Superior temporal gyrus (tissue), 1 donor: ENCODE results near the gene NRG3.

Experiments
- DNase-seq: peaks from one replicate; pipeline ENCODE4 v3.0.0-alpha.2; 2016; ENCODE audit errors: extremely low spot score

Gene NRG3

DNA sequence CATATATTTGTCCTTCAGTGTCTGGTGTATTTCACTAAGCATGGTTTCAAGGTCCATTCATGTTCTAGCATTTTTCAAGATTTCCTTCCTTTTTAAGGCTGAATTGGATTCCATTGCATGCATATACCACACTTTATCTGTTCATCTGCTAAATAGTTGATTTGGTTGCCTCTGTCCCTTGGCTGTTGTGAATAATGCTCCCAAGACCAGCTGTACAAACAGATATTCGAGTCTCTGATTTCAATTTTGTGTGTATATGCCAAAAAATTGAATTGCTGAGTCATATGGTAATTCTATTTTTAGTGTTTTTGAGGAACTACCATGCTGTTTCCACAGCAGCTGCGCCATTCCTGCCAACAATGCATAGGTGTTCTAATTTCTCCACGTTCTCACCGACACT, 216.4 kb downstream of the NRG3 start:
- DNase-seq: no peak

DNA sequence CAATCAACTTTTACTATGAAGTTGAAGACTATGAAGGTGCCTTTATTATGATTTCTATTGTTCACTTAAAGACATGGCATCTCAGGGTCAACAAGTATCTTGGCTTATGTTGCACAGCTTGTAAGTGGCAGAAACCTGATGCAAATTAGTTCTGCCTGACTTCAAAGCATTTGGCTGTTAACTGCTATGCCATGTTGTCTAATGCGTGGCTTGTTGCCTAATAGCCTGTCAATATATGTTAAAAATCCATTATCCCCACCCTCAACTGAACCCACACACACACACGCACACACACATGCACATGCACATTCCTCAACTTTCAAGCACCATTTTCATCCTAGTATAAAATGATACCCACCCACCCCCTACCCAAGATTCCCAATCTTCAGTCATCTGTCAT, 217.1 kb downstream of the NRG3 start:
- no peak for DNase-seq

DNA sequence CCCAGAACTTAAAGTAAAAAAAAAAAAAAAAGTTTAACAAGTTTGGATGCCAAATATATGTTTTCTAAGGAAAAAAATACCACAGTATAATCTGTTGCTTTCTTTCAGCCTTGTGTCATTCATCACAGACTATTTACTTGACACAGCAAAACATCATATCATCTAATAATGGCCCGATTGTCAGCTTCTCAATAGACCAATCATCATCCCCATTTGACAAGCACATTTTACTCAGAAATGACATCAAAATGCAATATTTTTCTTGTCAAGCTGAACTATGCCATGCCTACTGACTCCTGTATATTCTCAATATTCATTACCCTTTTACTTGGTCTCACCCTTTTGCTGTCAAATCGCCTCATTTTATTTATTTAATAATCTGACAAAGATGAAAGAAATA, 249.7 kb downstream of the NRG3 start:
- no peak for DNase-seq

DNA sequence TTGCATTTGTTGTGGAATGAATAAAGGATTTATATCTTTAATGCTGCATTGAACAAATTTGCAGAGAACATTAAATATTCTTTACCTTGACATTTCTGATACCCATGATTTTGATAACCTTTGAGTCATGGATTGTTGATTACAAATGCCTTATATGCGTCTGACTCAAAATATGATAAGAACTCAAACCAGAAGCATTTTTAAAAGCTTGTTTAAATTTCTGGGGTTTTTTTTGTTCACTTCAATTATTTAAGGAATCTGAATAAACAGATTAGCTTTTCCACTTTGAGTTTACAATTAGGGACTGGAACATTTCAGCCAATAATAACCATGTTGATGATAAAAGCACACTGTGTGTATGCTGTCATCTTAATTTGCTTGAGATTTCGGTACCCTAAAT, 253.5 kb downstream of the NRG3 start:
- no peak for DNase-seq

DNA sequence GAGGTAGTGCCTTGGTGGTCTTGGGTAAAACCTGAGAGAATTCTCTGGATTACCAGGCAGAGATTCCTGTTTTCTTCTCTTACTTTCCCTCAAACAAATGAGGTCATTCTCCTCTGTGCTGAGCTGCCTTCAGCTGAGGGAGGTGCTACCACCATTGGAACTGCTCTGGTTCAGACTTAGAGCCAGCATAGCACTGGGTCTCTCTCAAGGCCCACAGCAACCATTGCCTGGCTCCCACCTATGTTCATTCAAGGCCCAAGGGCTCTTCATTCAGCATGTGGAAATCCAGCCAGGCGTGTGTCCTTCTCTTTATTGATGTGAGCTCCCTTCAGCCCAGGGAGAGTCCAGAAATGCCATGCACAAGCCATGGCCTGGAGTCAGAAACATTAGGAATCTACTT, 261.1 kb downstream of the NRG3 start:
- no peak for DNase-seq

DNA sequence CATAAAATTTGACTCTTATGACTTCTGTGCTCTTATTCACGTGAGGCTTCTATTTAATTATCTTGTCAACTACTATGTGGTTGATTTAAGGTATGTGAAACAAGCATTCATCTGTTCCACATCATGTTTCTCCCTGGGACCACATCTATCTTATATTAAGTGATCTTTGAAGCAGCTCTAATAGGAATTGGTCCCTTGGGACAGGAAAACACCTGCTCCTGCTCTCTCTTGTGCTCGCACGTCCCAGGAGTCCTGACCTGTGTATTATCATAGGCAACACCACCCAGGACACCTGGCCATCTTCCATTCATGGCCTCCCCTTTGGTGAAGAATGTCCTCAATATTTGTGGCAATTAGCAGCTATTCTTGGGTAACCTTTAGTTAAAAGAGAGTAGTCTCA, 269.2 kb downstream of the NRG3 start:
- no peak for DNase-seq

DNA sequence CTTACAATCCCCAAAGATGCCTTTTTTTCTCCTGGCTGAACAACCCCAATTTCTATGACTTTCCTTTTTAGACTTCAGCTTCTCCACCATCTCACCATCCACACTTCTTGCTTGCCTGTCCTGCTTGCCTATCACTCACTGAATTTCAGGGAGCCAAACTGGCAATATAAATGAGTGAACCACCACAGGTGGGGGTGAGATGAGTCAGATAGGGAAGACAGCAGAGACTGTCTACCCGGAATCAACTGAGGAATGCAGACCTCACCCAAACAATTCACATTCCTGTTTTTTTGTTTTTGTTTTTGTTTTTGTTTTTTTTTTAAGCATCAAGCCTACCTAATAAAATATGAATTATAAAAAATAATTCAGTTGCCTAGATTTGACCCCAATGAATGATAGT, 273.8 kb downstream of the NRG3 start:
- no peak for DNase-seq

DNA sequence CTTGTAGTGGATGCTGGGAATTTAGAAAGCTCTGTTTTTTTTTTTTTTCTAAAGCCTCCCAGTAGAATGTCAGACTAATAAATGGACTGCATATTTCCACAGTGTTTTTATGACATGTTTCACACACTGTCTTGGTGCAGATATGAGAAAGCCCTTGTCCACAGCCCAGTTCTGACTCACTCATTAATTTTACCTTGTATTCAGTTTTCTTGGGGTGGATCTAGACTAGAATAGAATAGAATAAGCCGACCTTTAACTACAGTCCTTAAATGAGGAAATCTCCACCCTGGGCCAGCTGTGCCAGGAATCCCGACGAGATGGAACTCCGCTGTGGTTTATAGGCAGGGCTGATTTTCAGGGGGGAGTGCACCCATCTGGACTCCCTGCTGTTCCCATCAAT, 274.7 kb downstream of the NRG3 start:
- DNase-seq: no peak

DNA sequence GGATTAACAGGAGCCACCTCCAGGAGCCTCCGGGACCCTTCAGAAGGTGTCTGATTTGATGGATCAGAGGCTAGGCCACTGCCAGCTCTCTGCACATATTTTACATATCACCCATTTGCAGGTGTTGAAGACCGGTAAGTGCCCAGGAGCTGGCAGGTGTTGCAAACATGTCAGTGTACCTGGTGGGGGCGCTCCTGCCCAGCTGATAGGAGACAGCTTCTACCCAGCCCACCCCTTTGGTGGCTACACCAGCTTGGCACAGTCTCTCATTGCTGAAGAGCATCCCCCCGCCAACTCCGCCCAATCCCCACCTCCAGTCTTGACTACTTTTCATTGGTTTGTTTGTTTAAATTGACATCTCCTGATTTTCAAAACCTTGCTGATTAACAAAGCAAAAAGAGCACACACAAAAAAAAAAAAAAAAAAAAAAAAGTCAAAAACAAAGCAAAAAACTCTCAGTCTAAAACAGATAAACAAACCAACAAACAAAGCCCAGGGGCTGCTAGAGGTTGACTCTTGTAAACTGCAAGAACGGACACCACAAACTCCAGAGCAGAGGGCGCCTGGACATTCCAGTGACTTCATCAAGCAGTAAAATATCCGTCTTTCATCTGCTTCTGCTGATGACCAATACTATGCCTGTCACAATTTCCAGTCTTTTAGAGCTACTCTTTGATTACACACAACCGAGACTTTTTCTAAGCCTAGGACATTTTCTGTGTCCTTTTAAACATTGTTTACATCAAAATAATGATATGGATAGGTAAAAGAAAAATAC, 275.3 kb downstream of the NRG3 start:
- no peak for DNase-seq

DNA sequence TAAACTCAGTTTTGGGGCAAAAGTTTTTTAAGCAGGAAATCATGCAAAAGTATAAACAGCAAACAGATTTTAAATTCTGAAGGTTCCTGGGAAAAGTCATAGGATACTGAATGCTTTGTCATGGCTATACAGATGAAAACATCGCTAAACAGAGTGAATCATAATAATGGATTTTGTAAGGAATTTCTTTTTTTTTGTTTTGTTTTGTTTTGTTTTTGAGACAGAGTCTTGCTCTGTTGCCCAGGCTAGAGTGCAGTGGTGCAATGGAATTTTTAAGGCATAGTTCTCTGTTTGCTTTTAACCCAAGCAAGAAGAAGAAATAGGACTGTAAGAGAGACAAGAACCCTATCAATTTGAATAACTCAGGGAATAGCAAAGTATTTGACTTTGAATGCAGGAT, 285.3 kb downstream of the NRG3 start:
- DNase-seq: no peak

DNA sequence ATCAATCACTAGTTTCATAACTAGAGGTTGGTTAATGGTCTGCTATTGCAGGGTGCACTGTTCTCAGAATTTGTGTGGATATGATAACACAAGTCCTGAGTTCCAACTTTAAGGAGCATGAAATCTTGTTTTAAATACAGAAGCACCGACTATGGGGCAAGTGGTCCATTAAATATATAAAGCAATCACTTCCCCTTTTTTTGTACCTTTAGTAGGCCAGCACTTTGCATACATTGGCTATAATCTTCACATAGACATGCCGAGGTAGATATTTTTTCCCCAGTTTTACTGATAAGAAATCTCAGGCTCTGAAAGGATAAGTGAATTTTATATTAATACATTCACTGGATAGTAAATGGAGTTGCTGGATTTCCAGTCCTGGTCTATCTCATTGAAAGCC, 286.3 kb downstream of the NRG3 start:
- DNase-seq: no peak

DNA sequence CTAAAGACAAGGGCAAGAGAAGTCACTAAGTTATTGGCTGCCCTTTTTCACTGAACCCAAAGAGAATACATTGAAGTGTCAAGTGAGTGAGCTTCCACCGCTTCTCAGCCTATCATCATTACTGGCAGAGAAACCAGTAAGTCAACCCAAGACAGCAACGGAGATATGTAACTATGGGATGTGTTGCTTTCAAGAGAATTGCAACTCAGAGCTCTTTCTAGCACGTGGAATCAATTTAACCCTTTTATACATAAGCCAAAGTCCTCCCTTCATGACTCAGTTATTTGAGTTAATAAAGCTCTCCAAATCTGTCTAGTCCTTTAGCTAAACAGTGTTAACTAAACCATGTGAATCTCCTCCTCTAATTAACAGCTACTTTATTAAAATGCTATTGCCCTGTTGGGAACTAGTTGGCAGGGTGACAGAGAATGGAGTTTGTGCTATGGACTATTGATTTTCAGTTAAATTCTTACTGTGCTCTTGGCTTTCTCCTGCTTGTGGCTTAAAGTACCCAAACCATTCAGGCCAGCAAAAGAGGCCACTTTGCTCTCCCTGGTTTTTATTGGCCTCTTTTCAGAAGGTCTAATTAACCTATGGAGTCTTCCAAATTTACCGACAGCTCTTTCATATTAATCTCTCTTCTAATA, 287.7 kb downstream of the NRG3 start:
- no peak for DNase-seq

DNA sequence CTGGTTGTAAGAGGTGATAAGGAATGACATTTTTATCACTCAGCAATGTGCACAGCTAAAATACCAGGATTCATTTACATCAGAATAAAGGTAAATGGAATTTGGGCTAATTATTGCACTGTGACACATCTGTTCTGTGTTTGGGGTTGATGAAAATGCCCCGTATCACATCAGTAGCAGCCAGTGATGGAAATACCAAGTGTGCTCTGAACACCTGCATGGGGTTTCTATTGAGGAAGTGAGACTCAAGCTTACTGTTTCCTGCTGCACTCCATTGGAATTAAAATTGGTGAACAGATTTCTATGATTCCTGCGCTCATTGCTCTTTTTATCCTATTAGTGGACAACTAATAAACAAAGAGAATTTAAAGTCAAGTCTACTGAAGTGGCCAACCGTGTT, 296.9 kb downstream of the NRG3 start:
- no peak for DNase-seq

DNA sequence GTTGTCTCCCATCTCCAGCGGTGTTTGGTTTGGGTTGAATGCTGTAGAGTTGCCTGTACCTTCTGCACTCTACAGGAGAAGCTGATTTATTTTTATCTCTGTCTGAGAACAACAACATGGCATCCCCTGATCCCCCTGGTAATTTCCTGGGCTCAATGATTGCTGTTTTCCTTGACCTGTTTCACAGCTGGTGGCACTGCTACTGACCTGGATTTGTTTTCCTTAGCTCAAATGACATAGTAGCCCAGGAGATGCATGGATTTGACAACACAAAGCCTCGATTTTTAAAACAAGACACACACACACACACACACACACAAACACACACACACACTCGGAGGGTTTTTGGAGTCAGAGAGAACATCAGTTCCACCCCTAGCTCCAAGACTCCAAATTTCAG, 301.6 kb downstream of the NRG3 start:
- no peak for DNase-seq

DNA sequence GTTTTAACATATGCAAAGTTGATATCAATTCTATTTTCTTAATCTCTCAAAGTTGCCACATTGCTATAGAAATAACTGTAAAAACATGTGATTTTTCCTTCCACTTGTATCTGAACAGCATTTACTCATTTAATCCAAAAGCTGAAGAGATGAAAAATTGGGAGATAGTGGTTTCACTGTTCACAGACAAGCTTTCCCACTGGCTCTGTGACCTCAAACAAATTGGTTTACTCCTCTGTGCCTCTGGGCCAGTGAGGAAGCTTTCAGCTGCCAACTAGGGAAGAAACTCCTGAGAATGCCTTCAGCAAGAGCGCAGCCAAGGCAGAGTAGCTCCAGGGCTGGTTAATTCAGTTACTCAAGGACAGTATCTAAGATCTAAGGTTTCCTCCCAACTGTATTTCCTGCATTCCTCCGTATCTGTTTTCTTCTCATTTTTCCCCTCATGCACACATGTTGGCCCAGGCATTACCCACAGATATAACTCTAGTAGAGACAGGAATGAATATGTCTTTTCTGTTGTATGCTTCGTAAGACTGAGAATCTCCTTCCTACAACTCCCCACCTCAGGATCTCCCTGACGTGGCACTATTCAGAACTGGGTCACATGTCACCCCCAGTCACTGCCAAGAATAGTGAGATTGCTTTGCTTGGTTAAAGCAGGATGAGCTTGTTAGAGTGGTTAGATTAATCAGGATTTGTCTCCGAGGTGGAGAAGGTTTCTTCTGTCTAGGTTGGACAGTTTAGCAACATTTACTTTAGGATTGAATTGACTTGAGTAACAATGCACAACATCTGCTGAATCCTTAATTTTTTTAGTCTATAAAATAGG, 315.7 kb downstream of the NRG3 start:
- DNase-seq: no peak

DNA sequence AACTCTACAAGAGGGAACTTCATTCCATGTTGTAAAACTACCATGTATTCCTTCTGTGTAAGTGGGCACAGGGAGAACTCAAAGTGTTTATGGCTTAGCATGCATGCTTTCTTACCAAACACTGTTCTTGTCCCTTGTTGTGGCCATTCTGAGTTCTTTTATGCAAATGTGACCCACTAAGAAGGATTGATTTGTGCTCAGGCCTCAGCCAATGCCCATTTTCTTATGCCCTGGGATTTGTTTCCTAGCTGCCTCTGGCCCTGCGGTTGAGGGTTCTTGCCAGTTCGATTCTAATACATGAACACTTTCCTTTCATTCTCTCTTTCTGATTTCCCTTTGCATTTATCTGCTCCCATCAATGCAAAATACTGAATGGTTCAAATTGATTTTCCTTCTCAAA, 316.7 kb downstream of the NRG3 start:
- DNase-seq: no peak

DNA sequence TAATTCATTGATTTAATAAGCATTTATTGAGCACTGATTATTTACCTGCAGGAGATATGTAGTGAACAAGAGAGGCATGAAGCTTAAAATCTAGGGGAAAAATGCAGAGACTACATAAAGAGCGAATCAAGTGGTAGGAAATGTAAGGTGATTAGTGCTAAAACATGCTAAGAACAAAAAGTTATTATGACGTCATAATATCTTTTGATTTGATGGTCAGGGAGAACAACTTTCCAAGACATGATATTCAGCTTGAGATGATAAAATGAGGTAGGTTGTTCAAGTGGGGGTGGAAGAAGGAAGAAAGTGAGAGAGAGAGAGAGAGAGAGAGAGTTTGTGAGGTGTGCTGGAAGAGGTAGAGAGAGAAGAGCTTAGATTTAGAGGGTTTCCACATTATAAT, 317.7 kb downstream of the NRG3 start:
- no peak for DNase-seq

DNA sequence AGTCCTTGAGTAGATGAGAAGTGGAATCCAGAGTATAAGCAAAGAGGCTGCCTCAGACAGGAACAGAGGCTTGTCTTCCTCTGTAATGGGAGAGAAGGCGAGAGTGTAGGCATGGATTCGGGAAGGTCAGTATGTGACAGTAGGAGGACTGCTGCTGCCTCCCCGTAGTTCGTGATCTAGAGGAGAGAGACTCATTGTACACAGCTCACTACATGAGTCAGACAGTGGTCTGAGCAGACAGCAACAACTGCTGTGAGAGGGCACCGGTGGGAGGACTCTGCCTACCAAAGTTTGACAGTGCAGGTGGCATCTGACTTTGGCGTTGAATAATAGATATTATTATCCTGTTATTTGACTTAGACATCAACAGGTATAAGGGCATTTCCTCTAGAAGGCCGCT, 319.4 kb downstream of the NRG3 start:
- DNase-seq: no peak

DNA sequence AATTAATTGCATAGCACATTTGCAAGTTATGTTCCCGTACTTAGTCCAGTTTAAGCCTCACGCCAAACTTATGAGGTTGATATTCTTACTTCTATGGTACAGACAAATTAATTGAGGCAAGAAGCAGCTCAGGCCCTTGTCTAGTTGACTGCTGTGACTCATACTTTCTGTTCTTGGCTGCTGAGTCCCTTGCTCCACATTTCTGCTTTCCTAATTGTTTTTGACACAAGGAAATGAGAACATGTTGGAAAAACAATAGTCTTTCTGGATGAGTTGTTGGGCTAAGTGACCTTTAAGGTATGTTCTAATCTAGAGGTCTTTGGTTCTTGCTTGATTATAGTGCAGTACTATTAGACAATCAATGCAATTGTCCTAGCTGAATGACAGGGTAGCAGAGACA, 331.8 kb downstream of the NRG3 start:
- DNase-seq: no peak

DNA sequence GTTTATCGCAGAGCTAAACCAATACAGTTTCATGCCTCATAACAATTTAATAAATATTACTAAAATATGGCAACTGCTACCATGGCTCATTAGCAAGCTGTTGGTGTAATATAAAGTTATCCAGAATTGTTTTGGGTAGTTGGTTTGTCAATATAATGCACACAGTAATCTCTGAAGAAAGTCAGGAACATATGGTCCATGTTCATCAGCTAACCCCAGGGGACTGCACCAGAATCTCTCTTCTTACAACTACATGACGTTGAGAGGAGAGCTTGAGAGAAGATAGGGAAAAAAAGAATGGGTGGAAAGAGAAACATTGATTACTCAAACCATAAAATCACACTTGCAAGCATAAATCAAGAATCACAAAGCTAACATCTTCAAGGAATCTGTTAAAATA, 333.7 kb downstream of the NRG3 start:
- no peak for DNase-seq

DNA sequence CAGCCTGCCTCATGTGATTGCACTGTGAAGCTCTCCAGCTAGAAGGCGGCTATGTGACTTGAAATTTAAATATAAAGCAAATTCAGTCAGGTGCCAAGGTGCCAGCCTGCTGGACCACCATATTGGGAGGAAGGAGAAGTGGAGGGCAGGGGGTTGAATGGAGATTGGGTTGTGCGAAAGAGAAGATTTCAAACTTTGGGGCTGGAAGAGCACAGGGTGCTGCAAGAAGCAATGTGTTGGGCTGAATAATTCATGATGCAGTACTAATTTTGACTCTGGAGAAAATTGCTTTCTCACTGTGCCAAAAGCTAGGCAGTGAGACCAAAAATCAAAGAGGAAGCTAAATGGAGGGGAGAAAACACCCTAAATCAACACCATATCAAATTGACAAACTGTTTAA, 335.3 kb downstream of the NRG3 start:
- DNase-seq: no peak

DNA sequence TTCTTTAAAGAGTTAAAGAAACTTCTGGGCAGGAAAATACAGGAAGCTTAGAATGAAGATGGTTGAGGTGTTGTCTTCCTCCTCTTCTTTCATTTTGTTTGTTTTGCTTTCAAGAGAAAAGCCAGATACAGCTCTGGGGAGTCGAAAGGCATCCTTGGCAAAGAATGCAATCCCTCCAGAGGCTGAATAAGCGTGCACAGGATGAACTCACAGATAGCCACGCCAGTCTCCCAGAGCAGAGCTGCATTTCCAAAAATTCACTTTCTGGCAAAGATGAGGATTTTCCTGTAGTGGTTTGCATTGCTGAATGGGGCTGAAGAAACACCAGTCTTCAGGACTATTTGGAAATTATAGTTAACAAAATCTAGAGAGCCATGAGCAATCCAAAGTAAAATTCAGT, 336.4 kb downstream of the NRG3 start:
- DNase-seq: no peak

DNA sequence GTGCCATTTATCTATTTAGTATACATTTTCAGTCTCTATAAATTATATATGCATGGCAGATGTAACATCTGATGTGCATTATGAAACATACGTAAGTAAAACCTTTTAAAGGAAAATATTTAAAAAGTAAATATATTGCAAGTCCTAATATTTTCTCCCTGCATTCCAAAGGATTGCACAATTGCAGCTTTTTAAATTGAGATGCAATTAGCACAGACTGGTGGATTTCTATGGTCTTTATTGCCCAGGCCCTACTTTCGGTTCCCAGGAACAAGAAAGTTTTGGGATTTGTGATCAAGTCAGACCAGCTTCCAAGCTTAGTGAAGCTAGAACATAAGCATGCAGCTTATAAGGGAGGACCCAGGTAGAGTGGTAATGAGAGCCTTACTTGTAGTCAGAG, 337.8 kb downstream of the NRG3 start:
- no peak for DNase-seq
